B cell (primary cell): ENCODE measurements around the gene OR2T6. TPM values are rescaled to one million over a fixed set of nuclear protein-coding genes. Genes with fewer than 3 reads are reported as not detected.

Experiments
- ATAC-seq: fragments of 200-7000 bp; cut with Tn5 transposase; one replicate; pipeline ENCODE4 v1.10.0; 2021; ENCODE audit warnings: low read depth, mild to moderate bottlenecking, moderate number of reproducible peaks, moderate library complexity
- CTCF ChIA-PET: fragments of 350-600 bp; sonication (Branson Sonifier 250); formaldehyde crosslinking; loops from one replicate; lab custom pipeline; 2021; ENCODE audit warnings: antibody characterized with exemption, inconsistent platforms; lab: Charles Lee
- POLR2A ChIA-PET: fragments of 350-600 bp; sonication (Branson Sonifier 250); formaldehyde crosslinking; loops from one replicate; lab custom pipeline; 2021; ENCODE audit warnings: antibody characterized with exemption; lab: Charles Lee
- DNase-seq: peaks from one replicate; pipeline ENCODE4 v3.0.0; 2013
- H2AFZ ChIP-seq: 2 replicates; pipeline ENCODE4 v1.6.1; 2012; ENCODE audit warnings: mild to moderate bottlenecking, low read depth, low read length; ENCODE audit not compliant: insufficient read depth, poor library complexity, severe bottlenecking
- H3K27ac ChIP-seq, 2 donors: 1 replicate in 1 of 2; 2 replicates in 1 of 2; pipeline ENCODE4 v1.5.1; 2012 to 2013; ENCODE audit warnings: low read length in 2 of 2, mild to moderate bottlenecking in 2 of 2, moderate library complexity in 1 of 2
- H3K27me3 ChIP-seq, 4 experiments: fragments of 200-600 bp in 1 of 4; sonication (generic) in 1 of 4; replicated peaks in 1 of 4; 1 replicate in 2 of 4; 2 replicates in 2 of 4; pipeline versions ENCODE4 v1.6.1 to v1.7.0; 2013 to 2016; ENCODE audit warnings: low read length in 3 of 4, mild to moderate bottlenecking in 2 of 4, mixed read lengths in 1 of 4, moderate library complexity in 1 of 4; ENCODE audit not compliant: insufficient read depth in 4 of 4, control insufficient read depth in 3 of 4; ENCODE audit errors: control extremely low read depth in 1 of 4
- H3K36me3 ChIP-seq, 2 experiments: replicated peaks in 1 of 2; 1 replicate in 1 of 2; 2 replicates in 1 of 2; pipeline versions ENCODE4 v1.6.1 to v1.7.1; 2013; ENCODE audit warnings: low read length in 1 of 2; ENCODE audit not compliant: insufficient read depth in 2 of 2, control insufficient read depth in 1 of 2; ENCODE audit errors: control extremely low read depth in 1 of 2, extremely low read depth in 1 of 2
- H3K4me1 ChIP-seq, 2 donors: fragments of 200-600 bp in 1 of 2; sonication (generic) in 1 of 2; 1 replicate in 1 of 2; 2 replicates in 1 of 2; pipeline versions ENCODE4 v1.5.1 to v1.6.1; 2013 to 2017; ENCODE audit warnings: low read length in 2 of 2; ENCODE audit not compliant: control insufficient read depth in 2 of 2, insufficient read depth in 2 of 2
- H3K4me2 ChIP-seq: replicated peaks from 2 replicates; pipeline ENCODE3; 2012; ENCODE audit warnings: mild to moderate bottlenecking, low read depth, low read length; ENCODE audit not compliant: poor library complexity, severe bottlenecking
- H3K4me3 ChIP-seq, 5 experiments: fragments of 200-600 bp in 1 of 5; sonication (generic) in 1 of 5; 1 replicate in 3 of 5; 2 replicates in 2 of 5; pipeline versions ENCODE4 v1.5.1 to v1.7.0; 2011 to 2016; ENCODE audit warnings: low read length in 4 of 5, mild to moderate bottlenecking in 4 of 5, low read depth in 2 of 5, control low read depth in 1 of 5, moderate library complexity in 1 of 5; ENCODE audit not compliant: insufficient read depth in 1 of 5; ENCODE audit errors: control extremely low read depth in 1 of 5, extremely low read depth in 1 of 5
- H3K79me2 ChIP-seq: fragments of 200-600 bp; sonication (generic); one replicate; pipeline ENCODE4 v1.6.0; 2016; ENCODE audit warnings: low read length; ENCODE audit not compliant: control insufficient read depth, insufficient read depth
- H3K9ac ChIP-seq: fragments of 200-600 bp; sonication (generic); 2 replicates; pipeline ENCODE4 v1.6.1; 2017; ENCODE audit warnings: mild to moderate bottlenecking, low read length, moderate library complexity
- H3K9me3 ChIP-seq, 3 donors: one replicate each; pipeline versions ENCODE4 v1.6.1 to v1.7.1; 2013; ENCODE audit warnings: low read length in 2 of 3; ENCODE audit not compliant: control insufficient read depth in 2 of 3, insufficient read depth in 1 of 3; ENCODE audit errors: control extremely low read depth in 1 of 3
- H4K20me1 ChIP-seq: 2 replicates; pipeline ENCODE4 v1.6.0; 2012; ENCODE audit warnings: mild to moderate bottlenecking, low read length; ENCODE audit not compliant: insufficient read depth, control insufficient read depth, poor library complexity, severe bottlenecking
- H3K27ac Mint-ChIP-seq: one replicate; pipeline ENCODE4 v1.8.0; 2021; ENCODE audit warnings: mixed read lengths
- H3K27me3 Mint-ChIP-seq: one replicate; pipeline ENCODE4 v1.8.0; 2021; ENCODE audit warnings: mixed read lengths
- H3K4me1 Mint-ChIP-seq: one replicate; pipeline ENCODE4 v1.8.0; 2021; ENCODE audit warnings: mixed read lengths
- H3K4me3 Mint-ChIP-seq: one replicate; pipeline ENCODE4 v1.8.0; 2021; ENCODE audit warnings: mixed read lengths
- H3K9me3 Mint-ChIP-seq: one replicate; pipeline ENCODE4 v1.8.0; 2022; ENCODE audit warnings: mixed read lengths; ENCODE audit not compliant: insufficient read depth
- CTCF ChIP-seq: fragments of 200-600 bp; IDR thresholded peaks from one replicate; pipeline ENCODE4 v1.8.0; 2022; ENCODE audit warnings: antibody characterized with exemption, mild to moderate bottlenecking
- EZH2 ChIP-seq: IDR thresholded peaks from 2 replicates; pipeline ENCODE4 v1.6.1; 2012; ENCODE audit warnings: borderline replicate concordance, low read depth, mild to moderate bottlenecking, moderate library complexity, low read length; ENCODE audit not compliant: insufficient read depth, poor library complexity, severe bottlenecking
- WGBS: methylation state at CpG from one replicate; pipeline ENCODE4 v1.1.5; 2013; ENCODE audit warnings: missing lambda C conversion rate; ENCODE audit not compliant: insufficient coverage; 5-methylcytosine and 5-hydroxymethylcytosine counted together
- intact Hi-C: fragments of 100-400 bp; cut with micrococcal nuclease; formaldehyde crosslinking; loops from one replicate; pipeline ENCODE4 v1.10.0; 2022
- polyA plus RNA-seq: library from polyadenylated mRNA; depleted of rRNA; stranded (reverse); fragments of >200 nt; gene quantifications from 2 replicates; pipeline ENCODE4 v1.2.3, GENCODE V29; 2012
- total RNA-seq, 2 donors: library from RNA; stranded (reverse); fragments of 120-200 nt in 1 of 2; gene quantifications; 1 replicate in 1 of 2; 2 replicates in 1 of 2; pipeline versions ENCODE4 v1.2.3 to v1.2.4, GENCODE V29; 2013 to 2022

The OR2T6 gene
- total and polyA plus RNA-seq, 2 donors (not counting 1 experiment from before 2014, with no cell fraction given) = not detected

GRCh38 chr1:248406721-248407692, 31.5 kb downstream of the OR2T6 start:
- H3K9ac ChIP-seq = no peak overlapping the region
- ATAC-seq (no peak), DNase-seq (no peak)
- Mint-ChIP-seq H3K9me3 (peaks cover 8% of the 10 kb centered on the region), H3K27me3 (no peaks in the 10 kb centered on the region), H3K4me1 (no peaks in the 10 kb centered on the region), H3K4me3 (no peak overlapping the region), H3K27ac (no peak overlapping the region)
- no peak overlapping the region for H3K27ac ChIP-seq
- H3K4me3 ChIP-seq = no peak overlapping the region
- no peak overlapping the region for H2AFZ ChIP-seq
- H3K36me3 ChIP-seq = no peaks in the 10 kb centered on the region
- 90% methylated on average over 5 of the region's 8 CpGs for WGBS
- peaks cover 0 to 6% (median 4%) of the 10 kb centered on the region in 3 donors for H3K9me3 ChIP-seq
- ChIA-PET CTCF (no interaction called here), POLR2A (no interaction called here)
- H3K4me1 ChIP-seq = no peaks in the 10 kb centered on the region
- no peaks in the 10 kb centered on the region for H4K20me1 ChIP-seq
- intact Hi-C loops = no loop called here
- H3K4me2 ChIP-seq = no peak overlapping the region
- H3K27me3 ChIP-seq = no peaks in the 10 kb centered on the region
- TF ChIP-seq EZH2 (no peak), CTCF (no peak)
- no peaks in the 10 kb centered on the region for H3K79me2 ChIP-seq

- Histone ChIP-seq H3K4me3 (no peak overlapping the region), H3K4me1 (peaks cover 6 to 8% of the 10 kb centered on the region in 2 donors), H4K20me1 (no peaks in the 10 kb centered on the region), H3K36me3 (no peaks in the 10 kb centered on the region), H3K27ac (no peak overlapping the region), H3K4me2 (no peak overlapping the region), H2AFZ (peak overlapping the region; percentile 19), H3K79me2 (no peaks in the 10 kb centered on the region), H3K9ac (no peak overlapping the region), H3K9me3 (peaks cover 2 to 20% (median 13%) of the 10 kb centered on the region in 3 donors), H3K27me3 (no peaks in the 10 kb centered on the region)
- ATAC-seq (no peak), DNase-seq (no peak)
- Mint-ChIP-seq H3K4me1 (peaks cover 13% of the 10 kb centered on the region), H3K27ac (no peak overlapping the region), H3K4me3 (no peak overlapping the region), H3K27me3 (no peaks in the 10 kb centered on the region), H3K9me3 (peaks cover 3% of the 10 kb centered on the region)
- intact Hi-C loops = no loop called here
- ChIA-PET POLR2A (no interaction called here), CTCF (no interaction called here)
- 46% methylated on average over 3 of the region's 3 CpGs for WGBS
- TF ChIP-seq EZH2 (no peak), CTCF (no peak)
Observed at GRCh38 chr1:248416226-248416625, 40.7 kb downstream of the OR2T6 start.
